K562 (cell line): ENCODE data around the gene CHIC2. TPM values are rescaled to one million over a fixed set of nuclear protein-coding genes. Genes with fewer than 3 reads are reported as not detected.

Experiments used
- ATAC-seq: fragments of 200-7000 bp; cut with Tn5 transposase; 3 replicates; pipeline ENCODE4 v1.9.1; 2020; ENCODE audit warnings: moderate library complexity
- BruUV-seq: library from RNA; stranded (reverse); fragments of 400-500 nt; replicated peaks from 2 replicates; lab custom pipeline; 2021; lab: Mats Ljungman, UMichigan
- CTCF ChIA-PET: fragments of 300-600 bp; formaldehyde crosslinking; extraction: SDS; loops from one replicate; lab custom pipeline; 2021; ENCODE audit warnings: low intra/inter-chr PET ratio; lab: Yijun Ruan, JAX
- POLR2A ChIA-PET: fragments of 300-600, 350-650 bp; sonication (Branson Sonifier 250); formaldehyde crosslinking; extraction: SDS; loops from one replicate; lab custom pipeline; 2021; ENCODE audit warnings: antibody characterized with exemption, inconsistent platforms; lab: Yijun Ruan, JAX
- DNase-seq, 4 experiments: peaks; one replicate each; pipeline versions ENCODE4 v3.0.0 to v3.0.0-alpha.2; 2011 to 2018; ENCODE audit warnings: low spot score in 3 of 4, mixed read lengths in 3 of 4; ENCODE audit errors: extremely low read depth in 1 of 4
- FAIRE-seq: peaks from 2 replicates; lab custom pipeline; 2011; peaks lifted over from hg19 to GRCh38; lab: Jason Lieb, UNC
- H2AFZ ChIP-seq: 2 replicates; pipeline ENCODE4 v1.6.0; 2011; ENCODE audit warnings: low read depth, low read length, control low read depth, inconsistent platforms
- H3K27ac ChIP-seq: fragments of 200-600 bp; 3 replicates; pipeline ENCODE4 v1.8.0; 2011; ENCODE audit warnings: low read depth, mild to moderate bottlenecking, control low read depth, inconsistent platforms, low read length, moderate library complexity, mixed read lengths; ENCODE audit errors: extremely low read depth
- H3K27me3 ChIP-seq, 2 experiments: fragments of 300-600 bp in 1 of 2; 2 replicates in 1 of 2; 3 replicates in 1 of 2; pipeline versions ENCODE4 v1.6.0 to v1.8.0; 2011; ENCODE audit warnings: inconsistent platforms in 2 of 2, low read length in 2 of 2, mild to moderate bottlenecking in 1 of 2, mixed read lengths in 1 of 2, moderate library complexity in 1 of 2; ENCODE audit not compliant: control insufficient read depth in 2 of 2, insufficient read depth in 2 of 2
- H3K36me3 ChIP-seq: fragments of 300-600 bp; 3 replicates; pipeline ENCODE4 v1.8.0; 2011; ENCODE audit warnings: mild to moderate bottlenecking, low read length, inconsistent platforms; ENCODE audit not compliant: control insufficient read depth, insufficient read depth
- H3K4me1 ChIP-seq, 2 experiments: fragments of 200-600 bp in 1 of 2; replicated peaks in 1 of 2; 2 replicates in 1 of 2; 3 replicates in 1 of 2; pipeline versions ENCODE4 v1.5.1 to v1.8.0; 2011; ENCODE audit warnings: inconsistent platforms in 2 of 2, low read length in 2 of 2, mild to moderate bottlenecking in 1 of 2, mixed read lengths in 1 of 2, moderate library complexity in 1 of 2; ENCODE audit not compliant: control insufficient read depth in 2 of 2, insufficient read depth in 2 of 2
- H3K4me2 ChIP-seq: 2 replicates; pipeline ENCODE4 v1.6.1; 2011; ENCODE audit warnings: low read length, control low read depth, inconsistent platforms, mixed read lengths; ENCODE audit not compliant: insufficient read depth
- H3K4me3 ChIP-seq: fragments of 200-600 bp; sonication (generic), shearing (Covaris generic); 2 replicates; pipeline ENCODE4 v1.5.1; 2016; ENCODE audit warnings: control low read depth, inconsistent platforms
- H3K79me2 ChIP-seq: fragments of 200-600 bp; 3 replicates; pipeline ENCODE4 v1.8.0; 2011; ENCODE audit warnings: low read length, inconsistent platforms; ENCODE audit not compliant: control insufficient read depth, insufficient read depth
- H3K9ac ChIP-seq, 2 experiments: 2 replicates each; pipeline versions ENCODE4 v1.6.0 to v1.6.1; 2011; ENCODE audit warnings: low read depth in 2 of 2, low read length in 2 of 2, control low read depth in 1 of 2, inconsistent platforms in 1 of 2, mild to moderate bottlenecking in 1 of 2, mixed read lengths in 1 of 2; ENCODE audit not compliant: insufficient read depth in 1 of 2
- H3K9me1 ChIP-seq: one replicate; pipeline ENCODE4 v1.6.0; 2011; ENCODE audit warnings: inconsistent platforms, mild to moderate bottlenecking, low read length, moderate library complexity; ENCODE audit not compliant: control insufficient read depth, insufficient read depth
- H3K9me3 ChIP-seq: replicated peaks from 2 replicates; pipeline ENCODE4 v1.5.1; 2011; ENCODE audit warnings: low read depth, low read length, inconsistent platforms; ENCODE audit not compliant: control insufficient read depth, insufficient read depth
- H4K20me1 ChIP-seq: replicated peaks from 2 replicates; pipeline ENCODE4 v1.6.1; 2011; ENCODE audit warnings: low read length, inconsistent platforms, mixed read lengths; ENCODE audit not compliant: control insufficient read depth, insufficient read depth
- EZH2 ChIP-seq: IDR thresholded peaks from 2 replicates; pipeline ENCODE4 v1.6.1; 2012; ENCODE audit warnings: low read depth, mild to moderate bottlenecking, inconsistent platforms, low read length, borderline replicate concordance
- ILF3 ChIP-seq: fragments of 450-650 bp; IDR thresholded peaks from 2 replicates; pipeline ENCODE4 v1.6.1; 2018; ENCODE audit warnings: antibody characterized with exemption, mild to moderate bottlenecking, moderate library complexity, borderline replicate concordance
- KAT7 ChIP-seq: sonication (generic); formaldehyde crosslinking; IDR thresholded peaks from 2 replicates; pipeline ENCODE4 v1.8.0; 2022; ENCODE audit warnings: missing genetic modification reagents, mild to moderate bottlenecking, borderline replicate concordance
- KLF16 ChIP-seq: IDR thresholded peaks from 2 replicates; pipeline ENCODE4 v1.6.1; 2016; ENCODE audit warnings: antibody characterized with exemption
- NR1H2 ChIP-seq: sonication (generic); formaldehyde crosslinking; IDR thresholded peaks from 2 replicates; pipeline ENCODE4 v1.4.0; 2020; ENCODE audit warnings: mild to moderate bottlenecking, missing genetic modification reagents
- NRF1 ChIP-seq, 2 experiments: fragments of 450-650 bp; IDR thresholded peaks in 1 of 2; conservative IDR thresholded peaks in 1 of 2; 2 replicates each; pipeline ENCODE4 v1.6.1; 2014; ENCODE audit warnings: mild to moderate bottlenecking in 2 of 2
- ZNF12 ChIP-seq: sonication (generic); formaldehyde crosslinking; IDR thresholded peaks from 2 replicates; pipeline ENCODE4 v1.4.0; 2020; ENCODE audit warnings: mild to moderate bottlenecking, missing genetic modification reagents
- WGBS: fragments of 100-300 bp; shearing (Covaris generic); methylation state at CpG from one replicate; pipeline ENCODE4 v1.1.6; 2016; ENCODE audit warnings: low coverage, mixed read lengths; ENCODE audit not compliant: insufficient coverage; ENCODE audit errors: missing lambda C conversion rate; 5-methylcytosine and 5-hydroxymethylcytosine counted together
- in situ Hi-C: fragments of 300-500 bp; cut with MboI; formaldehyde crosslinking; loops from 4 replicates; pipeline ENCODE4 v1.15.0; 2018; ENCODE audit warnings: inconsistent platforms, mixed read lengths
- intact Hi-C: fragments of 100-400 bp; cut with micrococcal nuclease; formaldehyde crosslinking; loops from 2 replicates; pipeline ENCODE4 v1.14.2; 2022
- polyA plus RNA-seq, 8 experiments: library from polyadenylated mRNA; depleted of rRNA in 4 of 8; stranded (reverse) in 5 of 8; unstranded in 3 of 8; fragments of >200 nt; fragmentation: Nextera tagmentation in 2 of 8; fragmentation: Illumina TruSeq in 1 of 8; extraction: Ambion mirVana in 2 of 8; extraction: Trizol in 1 of 8; gene quantifications; 2 replicates each; pipeline versions ENCODE4 v1.2.1 to v1.2.3, GENCODE V29; 2011 to 2014; ENCODE audit warnings: inconsistent platforms in 1 of 8, missing spikeins in 1 of 8
- total RNA-seq, 7 experiments: library from RNA; depleted of rRNA in 6 of 7; stranded (reverse); fragments of >200 nt in 6 of 7; fragmentation: Illumina TruSeq in 2 of 7; extraction: Trizol in 2 of 7; gene quantifications; 2 replicates each; pipeline versions ENCODE4 v1.2.1 to v1.2.3, GENCODE V29; 2011 to 2021; ENCODE audit warnings: low replicate concordance in 1 of 7
- TF ChIP-seq, protein P1 (sequence below), 2 experiments: fragments of 450-650 bp; IDR thresholded peaks; 2 replicates each; pipeline ENCODE4 v1.6.1; 2016
- TF ChIP-seq, protein P2 (sequence below): sonication (generic); formaldehyde crosslinking; IDR thresholded peaks from 2 replicates; pipeline ENCODE4 v1.8.1; 2023; ENCODE audit warnings: mild to moderate bottlenecking, missing genetic modification reagents
- TF ChIP-seq, protein P3 (sequence below): fragments of 250-450 bp; sonication (Bioruptor Pico); IDR thresholded peaks from 2 replicates; pipeline ENCODE4 v1.4.0; 2020; ENCODE audit warnings: mild to moderate bottlenecking, moderate library complexity, borderline replicate concordance
- TF ChIP-seq, protein P4 (sequence below), 2 experiments: IDR thresholded peaks; 2 replicates each; pipeline ENCODE4 v1.6.1; 2011; ENCODE audit warnings: borderline replicate concordance in 1 of 2, control low read depth in 1 of 2, low read depth in 1 of 2, low read length in 1 of 2, mild to moderate bottlenecking in 1 of 2, mixed read lengths in 1 of 2, moderate library complexity in 1 of 2; ENCODE audit not compliant: insufficient read depth in 1 of 2, insufficient read length in 1 of 2, poor library complexity in 1 of 2, severe bottlenecking in 1 of 2; ENCODE audit errors: extremely low read depth in 1 of 2
- TF ChIP-seq, protein P5 (sequence below): sonication (generic); formaldehyde crosslinking; IDR thresholded peaks from 2 replicates; pipeline ENCODE4 v1.8.0; 2022; ENCODE audit warnings: mild to moderate bottlenecking, missing genetic modification reagents

Gene CHIC2
- total and polyA plus RNA-seq, 9 of the 15 experiments (the other 6 are each of a cell fraction or from before 2014, with no cell fraction given) = 0.89 to 25.1 (median 12.1) TPM

DNA sequence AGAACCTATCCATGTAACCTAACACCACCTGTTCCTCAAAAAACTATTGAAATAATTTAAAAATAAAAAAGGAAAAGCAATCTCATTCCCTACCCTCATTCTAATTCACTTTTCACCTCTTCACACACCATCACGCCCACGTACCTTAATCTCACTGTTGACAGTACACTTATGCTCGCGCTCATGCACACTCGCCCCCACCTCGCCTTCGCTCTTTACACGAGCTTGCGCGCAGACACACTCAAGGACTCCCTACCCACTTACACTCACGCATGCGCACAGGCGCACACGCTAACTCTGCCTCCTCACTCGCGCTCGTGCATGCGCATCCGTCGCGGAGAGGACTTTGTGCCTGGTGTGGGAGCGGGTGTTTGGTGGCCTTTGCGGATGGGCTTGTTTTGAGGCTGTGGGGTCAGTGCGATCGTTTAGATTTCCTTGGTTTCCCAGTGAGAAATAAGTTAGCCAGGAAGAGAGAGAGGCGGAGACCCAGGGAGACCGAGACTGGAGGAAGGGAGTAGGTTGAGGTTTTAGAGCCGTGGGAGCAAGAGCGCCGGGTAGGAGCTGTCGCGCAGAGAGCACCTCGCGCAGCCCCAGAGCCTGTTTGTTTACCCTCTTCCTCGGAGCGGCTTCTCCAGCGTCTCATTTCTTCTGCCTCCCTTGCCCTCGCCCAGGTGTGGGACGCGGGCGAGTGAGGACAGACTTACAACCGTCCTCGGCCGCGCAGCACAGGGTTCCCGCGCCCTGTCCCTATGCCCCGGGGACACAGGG lies 27.4 kb upstream of the CHIC2 start:
- intact Hi-C loops = no loop called here
- Histone ChIP-seq H3K9me1 (no peaks in the 10 kb centered on the region), H3K36me3 (no peaks in the 10 kb centered on the region), H3K4me1 (peaks cover 0 to 12% of the 10 kb centered on the region in 2 experiments; a peak in 2 of 5 replicates), H3K9ac (peak overlapping the region in 1 of 2 experiments; percentile 78; a peak in 2 of 4 replicates), H3K4me3 (peak overlapping the region; percentile 0; the same call in 1 of the 2 replicates), H3K9me3 (no peaks in the 10 kb centered on the region; the same call in none of the 2 replicates), H3K4me2 (peak overlapping the region; percentile 67), H3K27me3 (peaks cover 41 to 62% of the 10 kb centered on the region in 2 experiments), H3K79me2 (no peaks in the 10 kb centered on the region), H4K20me1 (no peaks in the 10 kb centered on the region), H3K27ac (no peak overlapping the region), H2AFZ (peak overlapping the region; percentile 65)
- BruUV-seq = no TSS peak
- in situ Hi-C loops = no loop called here
- FAIRE-seq (no peak), DNase-seq (peak; percentile 58 to 73 (median 67)), ATAC-seq (peak; percentile 73)
- ChIA-PET CTCF (no interaction called here), POLR2A (no interaction called here)
- WGBS = 18% methylated on average over 46 of the region's 48 CpGs
- TF ChIP-seq ILF3 (no peak), KLF16 (no peak), NR1H2 (no peak), KAT7 (no peak), EZH2 (0 out of 2 replicates have a peak, but pooled peaks have one; percentile 31), NRF1 (conservative IDR thresholded peaks at IDR 0.05 in 1 of 2, IDR thresholded peaks at IDR 0.05 in 1 of 2) (peak; percentile 91 to 93), ZNF12 (CRISPR knock-in tag) (no peak)
- TF ChIP-seq, protein P1, sequence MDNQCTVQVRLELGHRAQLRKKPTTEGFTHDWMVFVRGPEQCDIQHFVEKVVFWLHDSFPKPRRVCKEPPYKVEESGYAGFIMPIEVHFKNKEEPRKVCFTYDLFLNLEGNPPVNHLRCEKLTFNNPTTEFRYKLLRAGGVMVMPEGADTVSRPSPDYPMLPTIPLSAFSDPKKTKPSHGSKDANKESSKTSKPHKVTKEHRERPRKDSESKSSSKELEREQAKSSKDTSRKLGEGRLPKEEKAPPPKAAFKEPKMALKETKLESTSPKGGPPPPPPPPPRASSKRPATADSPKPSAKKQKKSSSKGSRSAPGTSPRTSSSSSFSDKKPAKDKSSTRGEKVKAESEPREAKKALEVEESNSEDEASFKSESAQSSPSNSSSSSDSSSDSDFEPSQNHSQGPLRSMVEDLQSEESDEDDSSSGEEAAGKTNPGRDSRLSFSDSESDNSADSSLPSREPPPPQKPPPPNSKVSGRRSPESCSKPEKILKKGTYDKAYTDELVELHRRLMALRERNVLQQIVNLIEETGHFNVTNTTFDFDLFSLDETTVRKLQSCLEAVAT (IDR thresholded peaks at IDR 0.05) = no peak
- TF ChIP-seq, protein P2, sequence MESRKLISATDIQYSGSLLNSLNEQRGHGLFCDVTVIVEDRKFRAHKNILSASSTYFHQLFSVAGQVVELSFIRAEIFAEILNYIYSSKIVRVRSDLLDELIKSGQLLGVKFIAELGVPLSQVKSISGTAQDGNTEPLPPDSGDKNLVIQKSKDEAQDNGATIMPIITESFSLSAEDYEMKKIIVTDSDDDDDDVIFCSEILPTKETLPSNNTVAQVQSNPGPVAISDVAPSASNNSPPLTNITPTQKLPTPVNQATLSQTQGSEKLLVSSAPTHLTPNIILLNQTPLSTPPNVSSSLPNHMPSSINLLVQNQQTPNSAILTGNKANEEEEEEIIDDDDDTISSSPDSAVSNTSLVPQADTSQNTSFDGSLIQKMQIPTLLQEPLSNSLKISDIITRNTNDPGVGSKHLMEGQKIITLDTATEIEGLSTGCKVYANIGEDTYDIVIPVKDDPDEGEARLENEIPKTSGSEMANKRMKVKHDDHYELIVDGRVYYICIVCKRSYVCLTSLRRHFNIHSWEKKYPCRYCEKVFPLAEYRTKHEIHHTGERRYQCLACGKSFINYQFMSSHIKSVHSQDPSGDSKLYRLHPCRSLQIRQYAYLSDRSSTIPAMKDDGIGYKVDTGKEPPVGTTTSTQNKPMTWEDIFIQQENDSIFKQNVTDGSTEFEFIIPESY = peak; percentile 34; the same call in 1 of the 2 replicates
- TF ChIP-seq, protein P3, sequence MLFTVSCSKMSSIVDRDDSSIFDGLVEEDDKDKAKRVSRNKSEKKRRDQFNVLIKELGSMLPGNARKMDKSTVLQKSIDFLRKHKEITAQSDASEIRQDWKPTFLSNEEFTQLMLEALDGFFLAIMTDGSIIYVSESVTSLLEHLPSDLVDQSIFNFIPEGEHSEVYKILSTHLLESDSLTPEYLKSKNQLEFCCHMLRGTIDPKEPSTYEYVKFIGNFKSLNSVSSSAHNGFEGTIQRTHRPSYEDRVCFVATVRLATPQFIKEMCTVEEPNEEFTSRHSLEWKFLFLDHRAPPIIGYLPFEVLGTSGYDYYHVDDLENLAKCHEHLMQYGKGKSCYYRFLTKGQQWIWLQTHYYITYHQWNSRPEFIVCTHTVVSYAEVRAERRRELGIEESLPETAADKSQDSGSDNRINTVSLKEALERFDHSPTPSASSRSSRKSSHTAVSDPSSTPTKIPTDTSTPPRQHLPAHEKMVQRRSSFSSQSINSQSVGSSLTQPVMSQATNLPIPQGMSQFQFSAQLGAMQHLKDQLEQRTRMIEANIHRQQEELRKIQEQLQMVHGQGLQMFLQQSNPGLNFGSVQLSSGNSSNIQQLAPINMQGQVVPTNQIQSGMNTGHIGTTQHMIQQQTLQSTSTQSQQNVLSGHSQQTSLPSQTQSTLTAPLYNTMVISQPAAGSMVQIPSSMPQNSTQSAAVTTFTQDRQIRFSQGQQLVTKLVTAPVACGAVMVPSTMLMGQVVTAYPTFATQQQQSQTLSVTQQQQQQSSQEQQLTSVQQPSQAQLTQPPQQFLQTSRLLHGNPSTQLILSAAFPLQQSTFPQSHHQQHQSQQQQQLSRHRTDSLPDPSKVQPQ (CRISPR knock-in tag) = no peak
- TF ChIP-seq, protein P4, sequence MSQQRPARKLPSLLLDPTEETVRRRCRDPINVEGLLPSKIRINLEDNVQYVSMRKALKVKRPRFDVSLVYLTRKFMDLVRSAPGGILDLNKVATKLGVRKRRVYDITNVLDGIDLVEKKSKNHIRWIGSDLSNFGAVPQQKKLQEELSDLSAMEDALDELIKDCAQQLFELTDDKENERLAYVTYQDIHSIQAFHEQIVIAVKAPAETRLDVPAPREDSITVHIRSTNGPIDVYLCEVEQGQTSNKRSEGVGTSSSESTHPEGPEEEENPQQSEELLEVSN (IDR thresholded peaks at IDR 0.05; ENCODE audit: borderline replicate concordance in 1 of 2, extremely low read depth in 1 of 2, insufficient read depth in 1 of 2, insufficient read length in 1 of 2, low read depth in 1 of 2, low read length in 1 of 2, poor library complexity in 1 of 2, severe bottlenecking in 1 of 2) = peak in 1 of 2 experiments; percentile 25
- TF ChIP-seq, protein P5, sequence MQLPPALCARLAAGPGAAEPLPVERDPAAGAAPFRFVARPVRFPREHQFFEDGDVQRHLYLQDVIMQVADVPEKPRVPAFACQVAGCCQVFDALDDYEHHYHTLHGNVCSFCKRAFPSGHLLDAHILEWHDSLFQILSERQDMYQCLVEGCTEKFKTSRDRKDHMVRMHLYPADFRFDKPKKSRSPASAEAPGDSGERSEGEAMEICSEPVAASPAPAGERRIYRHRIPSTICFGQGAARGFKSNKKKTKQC (CRISPR knock-in tag) = no peak
